ENCODE results near the gene TP53RK. TPM values are rescaled to one million over a fixed set of nuclear protein-coding genes. Genes with fewer than 3 reads are reported as not detected.

The TP53RK gene
- 10 to 100 TPM; 15.4 to 20.7 (median 17.8) TPM for polyA plus RNA-seq (ENCODE audit: insufficient read length in 4 of 4)

DNA sequence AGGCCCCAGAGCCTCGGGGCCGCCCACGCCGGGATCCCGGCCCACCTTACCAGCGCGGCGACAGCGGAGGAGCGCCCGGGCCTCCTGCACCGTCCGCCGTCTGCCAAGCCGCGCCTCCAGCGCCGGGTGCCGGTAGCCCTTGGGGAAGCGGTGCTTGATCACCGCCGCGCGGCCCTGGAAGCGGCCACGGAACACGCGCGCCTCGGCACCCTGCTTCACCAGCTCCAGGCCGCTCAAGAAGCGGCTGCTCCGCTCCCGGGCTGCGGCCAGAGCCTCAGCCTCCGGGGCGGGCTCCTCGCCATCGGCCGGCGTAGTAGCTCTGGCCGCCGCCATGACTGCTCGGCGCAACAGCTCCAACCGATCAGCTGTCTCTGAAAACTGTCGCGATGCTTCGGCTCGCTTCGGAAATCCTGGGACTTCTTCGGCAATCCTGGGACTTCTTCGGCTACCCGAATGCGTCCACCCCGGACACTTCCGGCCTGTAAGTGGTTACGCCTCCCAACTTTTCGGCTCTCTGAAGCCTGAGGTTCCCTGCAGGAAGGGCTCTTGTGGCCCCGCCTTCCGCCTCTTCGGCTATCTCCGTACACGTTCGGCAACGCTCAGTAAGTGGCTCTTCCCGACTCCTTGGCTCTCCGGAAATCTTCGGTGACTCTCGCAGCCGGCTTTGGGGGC is at the start of gene TP53RK:
TSS of gene TP53RK (minus strand) at position 363 of the 672 bp plus-strand sequence. CDS start at position 333, 30 bp downstream.
- DNase-seq (ENCODE audit: low read depth in 4 of 4, low spot score in 3 of 4), result peak; percentile 93 to 99 (median 98)

DNA sequence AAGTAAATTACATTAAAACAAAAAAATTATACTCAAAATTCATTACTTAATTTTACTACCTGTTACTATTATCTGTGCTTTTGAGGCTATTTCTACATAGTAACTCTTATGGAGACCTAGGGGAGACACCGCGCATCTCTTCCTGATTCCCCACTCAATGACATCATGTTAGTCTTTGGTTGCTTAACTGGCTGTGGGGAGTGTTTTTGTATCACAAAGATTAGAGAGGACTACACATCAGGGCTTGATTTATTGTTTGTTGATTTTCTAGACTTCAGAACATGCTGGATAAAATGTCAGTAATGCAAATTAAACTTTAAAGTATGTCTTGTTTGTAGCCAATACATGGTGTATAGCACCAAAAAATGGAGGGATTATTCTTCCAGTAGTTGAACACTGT is 46.2 kb upstream of the TP53RK start:
- no peak for DNase-seq (ENCODE audit: low read depth in 4 of 4, low spot score in 3 of 4)

DNA sequence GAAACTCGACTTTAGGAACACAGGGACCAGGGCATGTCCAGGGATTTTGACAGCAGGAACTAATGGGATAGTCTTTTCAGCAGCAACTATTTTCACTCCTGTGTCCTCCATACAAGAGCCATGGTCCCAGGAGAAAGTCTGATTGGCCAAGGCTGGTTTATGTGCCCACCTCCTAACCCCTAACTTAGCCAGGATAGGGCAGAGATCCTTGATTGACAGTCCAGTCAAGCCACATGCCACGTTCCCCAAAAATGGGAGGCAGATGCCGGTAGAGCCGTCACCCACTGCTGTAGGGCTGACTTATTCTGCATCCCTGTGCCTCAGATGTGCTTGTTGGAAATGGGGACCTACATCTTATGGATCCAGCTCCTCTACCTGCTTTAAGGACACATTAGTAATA is 42.5 kb upstream of the TP53RK start:
- DNase-seq (ENCODE audit: low read depth in 4 of 4, low spot score in 3 of 4), result no peak

DNA sequence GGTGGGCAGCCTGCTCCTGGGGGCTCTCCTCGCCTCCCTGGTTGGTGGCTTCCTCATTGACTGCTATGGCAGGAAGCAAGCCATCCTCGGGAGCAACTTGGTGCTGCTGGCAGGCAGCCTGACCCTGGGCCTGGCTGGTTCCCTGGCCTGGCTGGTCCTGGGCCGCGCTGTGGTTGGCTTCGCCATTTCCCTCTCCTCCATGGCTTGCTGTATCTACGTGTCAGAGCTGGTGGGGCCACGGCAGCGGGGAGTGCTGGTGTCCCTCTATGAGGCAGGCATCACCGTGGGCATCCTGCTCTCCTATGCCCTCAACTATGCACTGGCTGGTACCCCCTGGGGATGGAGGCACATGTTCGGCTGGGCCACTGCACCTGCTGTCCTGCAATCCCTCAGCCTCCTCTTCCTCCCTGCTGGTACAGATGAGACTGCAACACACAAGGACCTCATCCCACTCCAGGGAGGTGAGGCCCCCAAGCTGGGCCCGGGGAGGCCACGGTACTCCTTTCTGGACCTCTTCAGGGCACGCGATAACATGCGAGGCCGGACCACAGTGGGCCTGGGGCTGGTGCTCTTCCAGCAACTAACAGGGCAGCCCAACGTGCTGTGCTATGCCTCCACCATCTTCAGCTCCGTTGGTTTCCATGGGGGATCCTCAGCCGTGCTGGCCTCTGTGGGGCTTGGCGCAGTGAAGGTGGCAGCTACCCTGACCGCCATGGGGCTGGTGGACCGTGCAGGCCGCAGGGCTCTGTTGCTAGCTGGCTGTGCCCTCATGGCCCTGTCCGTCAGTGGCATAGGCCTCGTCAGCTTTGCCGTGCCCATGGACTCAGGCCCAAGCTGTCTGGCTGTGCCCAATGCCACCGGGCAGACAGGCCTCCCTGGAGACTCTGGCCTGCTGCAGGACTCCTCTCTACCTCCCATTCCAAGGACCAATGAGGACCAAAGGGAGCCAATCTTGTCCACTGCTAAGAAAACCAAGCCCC is 36.2 kb upstream of the TP53RK start:
- DNase-seq (ENCODE audit: low read depth in 4 of 4, low spot score in 3 of 4), result no peak

DNA sequence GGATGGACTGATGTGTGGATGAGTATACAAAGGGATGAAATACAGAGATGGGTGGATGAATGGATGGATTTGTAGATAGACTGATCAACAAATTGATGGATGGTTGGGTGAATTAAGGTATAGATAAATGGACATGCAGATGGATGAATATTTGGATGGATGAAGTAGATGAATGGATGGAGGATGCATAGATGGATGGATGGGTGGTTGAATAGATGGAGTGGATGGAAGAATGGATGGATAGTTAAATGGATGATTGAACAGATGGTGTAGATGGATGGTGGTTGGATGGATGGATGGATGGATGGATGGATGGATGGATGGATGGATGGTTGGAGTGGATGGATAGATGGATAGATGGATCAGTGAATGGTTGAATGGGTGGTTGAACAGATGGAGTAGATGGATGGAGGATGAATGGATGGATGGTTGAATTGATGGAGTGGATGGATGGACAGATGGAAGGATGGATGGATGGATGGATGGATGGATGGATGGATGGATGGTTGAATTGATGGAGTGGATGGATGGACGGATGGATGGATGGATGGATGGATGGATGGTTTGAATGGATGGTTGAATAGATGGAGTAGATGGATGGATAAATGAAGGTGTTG is 35.2 kb upstream of the TP53RK start:
- no peak for DNase-seq (ENCODE audit: low read depth in 4 of 4, low spot score in 3 of 4)

DNA sequence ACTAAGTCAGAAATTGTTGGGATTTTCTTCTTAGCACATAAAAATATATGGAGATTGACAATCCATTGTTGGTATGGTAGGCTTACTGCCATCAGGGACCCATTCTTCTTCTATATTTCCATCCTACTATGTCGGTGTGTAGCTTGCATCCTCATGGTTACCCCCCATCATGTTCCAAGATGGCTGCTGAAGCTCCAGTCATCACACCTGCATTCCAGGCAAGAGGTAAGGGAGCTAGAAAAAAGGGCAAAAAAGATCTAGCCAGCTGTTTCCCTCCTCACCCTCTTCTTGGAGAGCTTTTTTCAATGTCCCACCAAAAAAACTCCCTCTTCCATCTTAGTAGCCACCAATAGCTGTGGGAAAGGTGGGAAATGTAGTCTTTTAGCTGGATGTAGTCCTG is 33.8 kb upstream of the TP53RK start:
- no peak for DNase-seq (ENCODE audit: low read depth in 4 of 4, low spot score in 3 of 4)

DNA sequence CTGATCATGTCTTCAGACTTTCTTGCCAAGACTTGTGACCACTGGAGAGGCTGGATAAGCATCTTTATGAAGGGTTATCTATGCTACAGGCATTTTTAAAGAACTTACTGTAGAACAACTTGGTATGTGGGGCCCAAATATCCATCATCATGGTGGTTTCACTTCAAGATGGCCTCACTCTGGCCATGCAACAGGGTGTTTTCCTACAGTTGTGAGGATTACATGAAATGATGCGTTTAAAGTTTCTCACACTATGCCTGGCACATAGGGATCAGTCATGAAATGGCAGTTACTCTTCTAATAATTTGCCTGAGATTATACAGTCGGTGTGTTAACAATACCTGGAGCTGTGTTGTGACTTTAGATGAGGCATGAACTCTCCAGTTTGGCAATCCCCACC is 33.2 kb upstream of the TP53RK start:
- DNase-seq (ENCODE audit: low read depth in 4 of 4, low spot score in 3 of 4), result no peak

DNA sequence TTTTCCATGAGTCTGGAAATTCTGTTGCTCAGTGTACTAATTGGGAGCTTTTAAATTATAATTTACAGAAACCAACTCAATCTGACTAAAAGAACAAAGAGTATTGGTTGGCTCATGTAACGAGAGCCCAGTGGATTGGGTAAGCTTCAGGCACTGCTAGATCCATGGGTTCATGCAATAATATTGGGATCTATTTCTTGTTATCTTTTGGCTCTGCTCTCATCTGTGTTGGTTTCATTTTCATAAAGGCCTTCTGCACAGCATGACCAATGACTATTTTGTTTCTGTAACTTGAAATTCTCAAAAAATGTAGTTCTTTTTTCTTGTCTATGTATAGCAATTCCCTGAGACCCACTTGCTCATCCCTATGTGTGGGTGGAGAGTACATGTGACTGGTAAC is 32.2 kb upstream of the TP53RK start:
- DNase-seq (ENCODE audit: low read depth in 4 of 4, low spot score in 3 of 4), result no peak

DNA sequence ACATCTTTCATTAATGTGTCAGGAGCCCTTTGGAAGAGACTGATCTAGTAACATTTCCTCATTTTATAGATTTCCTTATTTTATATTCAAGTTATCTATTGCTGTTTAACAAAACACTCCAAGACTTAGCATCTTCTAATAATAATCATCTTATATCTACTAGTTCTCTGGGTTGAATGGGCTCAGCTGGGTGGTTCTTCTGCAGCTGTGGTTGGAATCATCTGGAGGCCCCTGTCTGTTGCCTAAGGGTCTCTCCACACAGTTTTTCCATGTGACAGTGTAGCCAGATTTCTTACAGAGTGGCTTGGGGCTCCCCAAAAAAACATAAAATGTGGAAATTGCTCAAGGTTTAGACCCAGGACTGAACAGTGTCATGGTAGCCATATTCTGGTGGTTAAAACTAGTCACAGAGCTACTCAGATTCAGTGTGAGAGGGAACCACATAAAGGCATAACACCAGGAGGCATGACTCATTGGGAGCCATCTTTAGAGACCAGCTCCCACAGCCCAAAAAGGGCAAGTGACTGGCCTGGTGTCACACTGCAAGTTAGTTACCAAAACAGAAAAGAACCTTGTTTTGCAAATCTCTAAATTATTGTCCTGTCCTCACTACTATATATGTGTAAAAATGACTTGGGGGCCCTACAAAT is 31.7 kb upstream of the TP53RK start:
- no peak for DNase-seq (ENCODE audit: low read depth in 4 of 4, low spot score in 3 of 4)

DNA sequence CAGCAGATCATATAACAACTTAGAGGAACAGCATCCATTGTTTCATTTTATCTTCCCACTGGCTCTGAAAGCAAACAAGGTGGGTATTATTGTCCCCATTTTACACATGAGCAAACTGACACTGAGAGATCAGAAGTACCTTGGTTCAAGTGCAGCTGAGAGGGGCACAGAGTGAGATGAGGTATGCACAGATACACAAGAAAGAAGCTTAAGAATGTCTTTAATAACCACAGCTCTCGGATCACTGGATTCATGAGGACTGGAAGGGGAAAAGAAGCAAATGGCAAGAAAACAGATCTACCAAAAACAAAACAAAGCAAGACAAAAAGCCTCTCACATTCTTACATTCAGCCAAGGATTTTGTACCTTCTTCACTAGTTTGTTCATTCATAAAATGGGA is 30.8 kb upstream of the TP53RK start:
- no peak for DNase-seq (ENCODE audit: low read depth in 4 of 4, low spot score in 3 of 4)

DNA sequence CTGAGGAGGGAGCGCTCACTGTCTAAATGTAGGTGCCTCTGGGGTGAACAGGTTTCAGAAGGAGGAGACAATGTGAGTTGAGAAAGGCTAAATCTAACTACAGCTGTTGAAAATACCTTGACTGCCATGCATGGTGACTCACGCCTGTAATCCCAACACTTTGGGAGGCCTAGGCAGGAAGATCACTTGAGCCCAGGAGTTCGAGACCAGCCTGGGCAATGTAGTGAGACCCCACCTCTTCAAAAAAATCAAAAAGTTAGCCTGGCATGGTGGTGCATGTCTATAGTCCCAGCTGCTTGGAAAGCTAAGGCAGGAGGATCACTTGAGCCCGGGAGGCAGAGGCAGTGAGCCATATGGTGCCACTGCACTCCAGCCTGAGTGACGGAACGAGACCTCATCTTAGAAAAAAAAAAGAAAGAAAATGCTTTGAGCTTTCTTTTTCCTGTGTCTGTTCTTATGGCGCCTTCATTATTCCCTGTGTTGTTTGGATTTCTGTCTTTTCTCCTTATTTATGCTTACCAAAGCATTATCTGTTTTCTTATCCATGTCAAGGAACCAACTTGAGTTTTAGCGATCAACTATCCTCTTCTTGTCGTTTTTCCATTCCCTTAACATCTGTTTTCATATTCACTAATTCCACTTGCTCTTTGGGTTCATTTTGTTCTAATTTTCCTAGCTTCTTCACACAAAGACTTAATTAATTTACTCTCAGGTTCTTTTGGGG is 28.7 kb upstream of the TP53RK start:
- no peak for DNase-seq (ENCODE audit: low read depth in 4 of 4, low spot score in 3 of 4)

DNA sequence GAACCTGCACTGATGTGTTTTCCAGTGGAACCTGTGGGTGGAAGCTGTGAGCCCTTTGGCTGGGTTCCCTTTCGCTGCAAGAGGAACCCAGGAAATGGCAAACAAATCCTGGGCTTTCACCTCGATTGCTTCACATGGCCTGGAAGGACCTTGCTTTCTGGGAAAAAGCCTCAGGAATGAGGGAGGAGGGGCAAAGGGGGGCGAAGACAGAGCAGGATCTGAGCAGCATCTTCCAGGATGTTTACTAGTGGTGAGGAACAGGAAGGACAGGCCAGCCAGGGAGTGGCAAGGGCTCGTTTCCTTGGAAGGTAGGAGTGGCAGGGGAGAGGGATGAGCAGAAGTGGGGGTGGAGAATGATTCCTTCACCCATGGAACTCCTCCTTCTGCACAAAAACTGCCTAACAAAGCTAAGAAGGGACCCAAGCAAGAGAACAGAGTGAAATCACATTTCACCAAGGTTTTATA is 26.1 kb upstream of the TP53RK start:
- DNase-seq (ENCODE audit: low read depth in 4 of 4, low spot score in 3 of 4), result no peak

DNA sequence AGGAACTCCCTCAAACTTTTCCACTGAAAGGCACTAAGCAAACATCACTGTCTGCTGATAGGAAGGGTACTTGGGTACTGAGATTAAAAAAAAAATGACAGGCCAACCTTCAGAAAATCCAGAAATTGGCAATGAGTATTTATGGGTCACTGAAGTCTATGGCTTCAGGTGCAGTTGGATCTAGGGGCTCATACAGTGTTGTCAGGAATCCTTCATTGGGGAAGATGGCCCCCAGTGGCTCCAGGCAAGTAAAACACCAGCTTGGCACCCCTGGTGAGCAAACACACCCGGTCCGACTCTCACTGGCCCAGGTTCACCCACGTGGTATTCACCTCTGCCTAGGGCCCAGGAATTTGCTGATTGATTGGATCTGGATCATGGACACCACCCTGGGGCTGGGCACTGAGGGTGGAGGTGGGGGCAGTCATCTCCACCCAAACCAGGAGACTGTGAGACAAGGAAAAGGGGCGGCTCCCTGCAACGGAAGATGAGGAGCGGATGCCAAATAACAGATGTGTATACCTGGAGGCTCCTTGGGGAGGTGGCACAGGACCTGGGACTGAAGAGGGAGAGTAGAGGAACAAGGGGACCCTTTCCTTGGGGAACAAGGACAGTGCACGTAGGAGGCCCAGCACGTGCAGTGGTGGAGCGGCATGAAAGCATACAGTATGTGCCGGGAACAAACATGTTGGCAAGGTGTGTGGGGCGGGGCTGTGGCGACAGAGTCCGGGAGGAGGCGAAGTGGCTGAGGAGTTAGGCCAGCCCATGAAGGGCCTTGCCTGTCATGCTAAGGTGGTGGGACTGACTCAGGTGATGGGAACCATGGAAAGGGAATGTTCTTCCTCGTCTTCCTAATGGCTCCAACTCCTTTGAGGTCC is 25.0 kb upstream of the TP53RK start:
- no peak for DNase-seq (ENCODE audit: low read depth in 4 of 4, low spot score in 3 of 4)

DNA sequence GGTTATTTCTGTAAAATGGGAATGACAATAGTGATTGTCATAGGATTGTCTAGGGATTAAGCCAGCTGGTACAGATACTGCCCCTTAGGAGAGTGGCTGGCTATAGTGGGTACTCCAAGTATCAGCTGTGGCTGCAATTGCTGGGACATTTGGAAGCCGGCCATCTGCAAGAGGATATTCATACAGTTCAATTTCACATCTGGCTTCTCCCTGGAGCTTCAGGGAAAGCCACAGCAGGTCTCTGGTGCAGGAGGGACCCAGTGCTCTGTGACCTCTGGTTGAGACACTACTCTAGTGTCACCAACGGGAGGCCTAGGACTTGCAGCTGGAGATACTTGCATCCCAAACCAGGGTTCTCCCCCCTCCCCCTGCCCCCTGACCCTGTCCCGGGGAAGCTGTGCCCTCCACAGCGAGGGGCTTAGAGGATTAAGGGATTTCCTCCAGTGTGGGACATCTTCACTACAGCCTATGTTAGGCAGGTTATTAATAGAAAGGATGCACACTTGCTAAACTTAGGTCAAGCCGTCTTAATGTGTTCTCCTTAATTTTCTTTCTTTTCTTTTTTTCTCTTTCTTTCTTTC is 22.9 kb upstream of the TP53RK start:
- no peak for DNase-seq (ENCODE audit: low read depth in 4 of 4, low spot score in 3 of 4)

DNA sequence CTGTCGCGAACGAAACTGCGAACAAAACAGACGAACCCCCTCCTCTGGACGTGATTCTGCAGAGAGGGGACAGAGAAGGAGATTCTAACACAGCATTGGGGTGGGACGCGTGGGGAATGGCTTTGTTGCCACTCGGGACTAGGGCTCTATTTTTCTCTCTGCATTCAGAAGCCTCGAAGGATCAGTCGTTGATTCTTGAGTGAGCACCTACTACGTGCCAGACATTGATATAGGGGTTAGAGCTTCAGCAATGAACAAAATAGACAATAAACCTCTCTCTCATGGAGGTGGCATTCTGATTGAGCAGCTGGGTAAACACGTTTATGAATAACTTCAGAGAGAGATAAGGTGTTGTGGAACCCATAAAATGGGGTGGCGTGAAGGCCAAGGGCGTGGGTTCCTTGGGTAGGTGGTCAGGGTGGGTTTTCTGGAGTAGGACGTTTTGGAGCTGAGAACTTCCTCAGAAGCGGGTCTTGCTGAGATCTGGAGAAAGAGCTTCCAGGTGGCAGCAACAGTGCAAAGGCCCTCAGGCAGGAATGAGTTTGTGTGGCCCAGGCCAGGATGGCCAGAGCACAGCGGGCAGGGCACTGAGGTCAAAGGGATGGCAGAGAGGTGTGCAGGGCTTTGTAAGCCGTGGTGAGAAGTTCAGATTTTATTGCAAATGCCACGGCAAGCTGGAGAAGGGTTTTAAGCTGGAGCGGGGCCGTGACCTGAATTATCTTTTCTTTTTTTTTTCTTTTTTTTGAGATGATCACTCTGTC is 21.1 kb upstream of the TP53RK start:
- no peak for DNase-seq (ENCODE audit: low read depth in 4 of 4, low spot score in 3 of 4)

DNA sequence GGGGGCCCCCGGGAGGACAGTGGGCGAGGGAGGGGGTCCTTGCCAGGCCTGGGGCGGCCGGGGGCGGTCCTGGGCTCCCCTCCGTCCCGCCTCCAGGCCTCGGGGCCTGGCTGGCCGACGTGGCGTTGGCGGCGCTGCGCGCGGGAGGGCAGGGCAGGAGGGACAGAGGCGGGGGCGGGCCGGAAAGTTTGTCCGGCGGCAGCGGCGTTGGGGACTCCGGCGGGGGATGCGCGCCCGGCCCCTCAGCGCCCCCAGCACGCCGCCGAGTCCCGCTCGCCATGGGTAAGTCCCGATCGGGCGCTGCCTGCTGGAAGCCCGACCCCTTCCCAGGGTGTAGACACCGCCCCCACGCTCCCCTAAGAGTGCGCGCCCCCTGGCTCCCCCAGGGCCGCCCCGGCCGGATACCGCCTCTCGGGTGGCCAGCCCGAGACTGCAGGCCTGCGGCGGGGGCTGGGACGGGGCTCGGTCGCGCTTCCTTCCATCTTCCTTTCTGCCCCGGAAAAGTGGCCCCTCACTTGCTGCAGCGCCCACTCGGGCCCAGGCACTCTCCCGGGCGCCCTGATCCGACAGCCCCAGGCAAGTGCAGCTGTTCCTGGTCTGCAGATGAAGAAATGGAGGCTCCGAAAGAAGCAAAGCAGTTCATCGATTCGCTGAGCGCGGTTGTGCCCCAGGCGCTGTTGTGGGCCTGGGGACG is 20.4 kb upstream of the TP53RK start, which contains the start of gene SLC2A10:
TSS of gene SLC2A10 (plus strand) at position 191 of the 694 bp plus-strand sequence. CDS start at position 279, 88 bp downstream.
- DNase-seq (ENCODE audit: low read depth in 4 of 4, low spot score in 3 of 4), result peak in 2 of 4 donors; percentile 54 to 55

DNA sequence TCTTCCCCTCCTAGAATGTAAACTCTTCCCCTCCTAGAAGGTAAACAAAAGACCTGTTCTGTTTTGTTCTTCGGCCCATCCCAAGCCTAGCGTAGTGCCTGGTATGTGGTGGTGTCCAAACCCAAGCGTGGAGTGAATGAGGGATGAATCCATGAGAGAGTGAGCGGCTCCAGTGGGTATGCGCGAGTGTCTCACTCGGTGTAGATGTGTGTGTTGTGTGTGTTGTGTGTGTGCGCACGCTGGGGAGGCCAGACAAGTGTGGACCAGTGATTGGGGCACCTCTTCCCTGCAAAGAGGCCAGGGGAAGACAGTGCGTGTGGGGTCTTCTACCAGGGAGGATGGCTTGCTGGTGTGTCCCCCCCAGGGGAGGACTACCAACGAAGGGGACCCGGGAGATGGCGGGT is 19.8 kb upstream of the TP53RK start:
- DNase-seq (ENCODE audit: low read depth in 4 of 4, low spot score in 3 of 4), result no peak

All from right renal pelvis (tissue), 4 donors.